H1 (cell line): ENCODE data around the gene DNAJA3. TPM values are rescaled to one million over a fixed set of nuclear protein-coding genes. Genes with fewer than 3 reads are reported as not detected.

Source experiments
- CTCF ChIA-PET: fragments of 300-600 bp; sonication (Branson Sonifier 250); formaldehyde crosslinking; loops from one replicate; lab custom pipeline; 2021; ENCODE audit not compliant: partially characterized antibody; lab: Charles Lee
- POLR2A ChIA-PET: fragments of 300-600 bp; sonication (Branson Sonifier 250); formaldehyde crosslinking; loops from one replicate; lab custom pipeline; 2021; ENCODE audit warnings: inconsistent platforms; ENCODE audit not compliant: partially characterized antibody; lab: Charles Lee
- DNase-seq, 2 experiments: peaks; one replicate each; pipeline versions ENCODE4 v3.0.0 to v3.0.0-alpha.2; 2010 to 2022; ENCODE audit warnings: low spot score in 2 of 2, low read depth in 1 of 2, mixed read lengths in 1 of 2
- FAIRE-seq: peaks from 2 replicates; lab custom pipeline; 2011; peaks lifted over from hg19 to GRCh38; lab: Jason Lieb, UNC
- H2AFZ ChIP-seq: 2 replicates; pipeline ENCODE4 v1.8.1; 2012; ENCODE audit warnings: low read length, inconsistent platforms
- H2AK5ac ChIP-seq: 2 replicates; pipeline ENCODE4 v1.6.1; 2013; ENCODE audit warnings: low read depth, low read length
- H2BK120ac ChIP-seq: replicated peaks from 2 replicates; pipeline ENCODE3; 2013; ENCODE audit warnings: low read depth, low read length, inconsistent platforms
- H2BK12ac ChIP-seq: 2 replicates; pipeline ENCODE4 v1.6.1; 2013; ENCODE audit warnings: low read depth, low read length
- H2BK15ac ChIP-seq: 2 replicates; pipeline ENCODE4 v1.6.1; 2013; ENCODE audit warnings: low read length
- H2BK20ac ChIP-seq: 2 replicates; pipeline ENCODE4 v1.6.1; 2013; ENCODE audit warnings: low read length
- H2BK5ac ChIP-seq: 2 replicates; pipeline ENCODE4 v1.6.1; 2013; ENCODE audit warnings: low read depth, low read length
- H3K14ac ChIP-seq: 2 replicates; pipeline ENCODE4 v1.6.1; 2013; ENCODE audit warnings: inconsistent platforms; ENCODE audit not compliant: insufficient read length
- H3K18ac ChIP-seq: 2 replicates; pipeline ENCODE4 v1.6.1; 2013; ENCODE audit warnings: low read length; ENCODE audit errors: extremely low read depth
- H3K23ac ChIP-seq: 2 replicates; pipeline ENCODE4 v1.6.1; 2013; ENCODE audit warnings: inconsistent platforms; ENCODE audit not compliant: insufficient read length
- H3K23me2 ChIP-seq: 2 replicates; pipeline ENCODE4 v1.6.1; 2013; ENCODE audit warnings: low read depth, low read length
- H3K27ac ChIP-seq: 2 replicates; pipeline ENCODE4 v1.6.1; 2011; ENCODE audit warnings: low read depth, low read length, inconsistent platforms
- H3K27me3 ChIP-seq, 4 experiments: replicated peaks in 1 of 4; 1 replicate in 1 of 4; 2 replicates in 3 of 4; pipeline versions ENCODE4 v1.6.1 to v1.8.1; 2011 to 2013; ENCODE audit warnings: low read length in 3 of 4, mild to moderate bottlenecking in 3 of 4, inconsistent platforms in 2 of 4, mixed read lengths in 2 of 4, moderate library complexity in 1 of 4; ENCODE audit not compliant: control insufficient read depth in 3 of 4, insufficient read depth in 3 of 4; ENCODE audit errors: extremely low read depth in 1 of 4
- H3K36me3 ChIP-seq, 4 experiments: 2 replicates each; pipeline versions ENCODE4 v1.6.1 to v1.8.1; 2011 to 2013; ENCODE audit warnings: mild to moderate bottlenecking in 4 of 4, low read length in 3 of 4, moderate library complexity in 2 of 4, control low read depth in 1 of 4, inconsistent platforms in 1 of 4; ENCODE audit not compliant: insufficient read depth in 4 of 4, control insufficient read depth in 2 of 4
- H3K4ac ChIP-seq: replicated peaks from 2 replicates; pipeline ENCODE3; 2013; ENCODE audit warnings: low read length, low read depth, mixed read lengths, inconsistent platforms; ENCODE audit not compliant: insufficient read length
- H3K4me1 ChIP-seq, 4 experiments: replicated peaks in 1 of 4; 1 replicate in 1 of 4; 2 replicates in 3 of 4; pipeline versions ENCODE4 v1.6.1 to v1.8.1; 2011 to 2013; ENCODE audit warnings: low read length in 3 of 4, inconsistent platforms in 2 of 4, mixed read lengths in 1 of 4; ENCODE audit not compliant: insufficient read depth in 4 of 4, control insufficient read depth in 3 of 4
- H3K4me2 ChIP-seq, 2 experiments: 2 replicates each; pipeline versions ENCODE4 v1.6.1 to v1.8.1; 2011 to 2013; ENCODE audit warnings: low read depth in 2 of 2, low read length in 2 of 2, control low read depth in 1 of 2, inconsistent platforms in 1 of 2, mild to moderate bottlenecking in 1 of 2; ENCODE audit not compliant: insufficient read depth in 1 of 2
- H3K4me3 ChIP-seq, 4 experiments: fragments of 200-600, 300-600 bp in 1 of 4; sonication (generic), shearing (Covaris generic), sonication (Bioruptor Twin) in 1 of 4; 2 replicates each; pipeline versions ENCODE4 v1.5.1 to v1.8.1; 2011 to 2016; ENCODE audit warnings: low read length in 4 of 4, low read depth in 3 of 4, control low read depth in 2 of 4, inconsistent platforms in 2 of 4, mild to moderate bottlenecking in 2 of 4, mixed read lengths in 1 of 4, moderate library complexity in 1 of 4; ENCODE audit not compliant: insufficient read depth in 2 of 4; ENCODE audit errors: extremely low read depth in 1 of 4
- H3K56ac ChIP-seq: replicated peaks from 2 replicates; pipeline ENCODE3; 2013; ENCODE audit warnings: low read depth, mild to moderate bottlenecking, mixed read lengths, low read length, inconsistent platforms; ENCODE audit not compliant: insufficient read length
- H3K79me1 ChIP-seq: 2 replicates; pipeline ENCODE4 v1.6.1; 2013; ENCODE audit warnings: low read depth, low read length, control low read depth
- H3K79me2 ChIP-seq, 2 experiments: 2 replicates each; pipeline versions ENCODE4 v1.6.1 to v1.8.1; 2012 to 2013; ENCODE audit warnings: low read length in 2 of 2, mild to moderate bottlenecking in 2 of 2, inconsistent platforms in 1 of 2; ENCODE audit not compliant: insufficient read depth in 2 of 2, control insufficient read depth in 1 of 2
- H3K9ac ChIP-seq, 4 experiments: replicated peaks in 1 of 4; 1 replicate in 1 of 4; 2 replicates in 3 of 4; pipeline versions ENCODE4 v1.6.1 to v1.8.1; 2011 to 2013; ENCODE audit warnings: low read depth in 3 of 4, low read length in 3 of 4, control low read depth in 2 of 4, mild to moderate bottlenecking in 2 of 4, moderate library complexity in 2 of 4, inconsistent platforms in 1 of 4; ENCODE audit errors: extremely low read depth in 1 of 4
- H3K9me3 ChIP-seq, 2 experiments: 2 replicates each; pipeline versions ENCODE4 v1.6.1 to v1.8.1; 2012 to 2013; ENCODE audit warnings: mild to moderate bottlenecking in 2 of 2, moderate library complexity in 2 of 2, control low read depth in 1 of 2, inconsistent platforms in 1 of 2, low read depth in 1 of 2, low read length in 1 of 2, mixed read lengths in 1 of 2; ENCODE audit not compliant: insufficient read depth in 2 of 2
- H4K20me1 ChIP-seq, 2 experiments: replicated peaks in 1 of 2; 2 replicates each; pipeline versions ENCODE3 to v1.8.1; 2011 to 2013; ENCODE audit warnings: inconsistent platforms in 2 of 2, low read length in 2 of 2, mild to moderate bottlenecking in 1 of 2; ENCODE audit not compliant: insufficient read depth in 2 of 2, control insufficient read depth in 1 of 2
- H4K5ac ChIP-seq: 2 replicates; pipeline ENCODE4 v1.6.1; 2013; ENCODE audit warnings: low read length, low read depth, mixed read lengths, inconsistent platforms; ENCODE audit not compliant: insufficient read length
- H4K8ac ChIP-seq: 2 replicates; pipeline ENCODE4 v1.8.0; 2013; ENCODE audit warnings: mild to moderate bottlenecking, moderate library complexity, low read length, inconsistent platforms; ENCODE audit not compliant: insufficient read depth; ENCODE audit errors: extremely low read depth
- H4K91ac ChIP-seq: replicated peaks from 2 replicates; pipeline ENCODE3; 2013; ENCODE audit warnings: low read length, mixed read lengths, inconsistent platforms; ENCODE audit not compliant: insufficient read length
- CHD2 ChIP-seq: IDR thresholded peaks from 2 replicates; pipeline ENCODE4 v1.6.1; 2012; ENCODE audit warnings: low read length, improper control_type of control experiment
- CREB1 ChIP-seq: IDR thresholded peaks from 2 replicates; pipeline ENCODE4 v1.6.1; 2012; ENCODE audit warnings: inconsistent platforms
- FOSL1 ChIP-seq: IDR thresholded peaks from 2 replicates; pipeline ENCODE4 v1.6.1; 2011; ENCODE audit warnings: mild to moderate bottlenecking, low read depth, low read length, moderate library complexity; ENCODE audit not compliant: insufficient read depth
- RFX5 ChIP-seq: IDR thresholded peaks from 2 replicates; pipeline ENCODE4 v1.6.1; 2011; ENCODE audit warnings: low read depth, low read length, improper control_type of control experiment, borderline replicate concordance
- RXRA ChIP-seq: IDR thresholded peaks from 2 replicates; pipeline ENCODE4 v1.6.1; 2011; ENCODE audit warnings: low read depth, mild to moderate bottlenecking, low read length, moderate library complexity; ENCODE audit not compliant: insufficient read depth
- WGBS, 2 experiments: shearing (Covaris generic) in 1 of 2; methylation state at CpG; one replicate each; pipeline versions ENCODE4 v1.1.6 to v1.1.7; 2013 to 2015; ENCODE audit warnings: low lambda C conversion rate in 2 of 2, mixed read lengths in 2 of 2, inconsistent platforms in 1 of 2, low coverage in 1 of 2, missing lambda C conversion rate in 1 of 2; ENCODE audit not compliant: insufficient replicate concordance in 2 of 2, insufficient coverage in 1 of 2, insufficient read length in 1 of 2; ENCODE audit errors: extremely low coverage in 1 of 2, missing lambda C conversion rate in 1 of 2; 5-methylcytosine and 5-hydroxymethylcytosine counted together
- polyA plus RNA-seq, 7 experiments: library from polyadenylated mRNA; depleted of rRNA in 3 of 7; stranded (reverse) in 5 of 7; unstranded in 2 of 7; fragments of >200 nt in 5 of 7; fragments of 200-250 nt in 2 of 7; gene quantifications; 1 replicate in 5 of 7; 2 replicates in 1 of 7; 4 replicates in 1 of 7; pipeline versions ENCODE4 v1.2.1 to v1.2.3, GENCODE V29; 2011 to 2013; ENCODE audit warnings: missing spikeins in 2 of 7, mixed read lengths in 2 of 7
- total RNA-seq: library from RNA; stranded (reverse); fragmentation: NEBNext Ultra II Directional; extraction: Animal tissue kit (Norgen Biotek cat#: 25700); gene quantifications from 2 replicates; pipeline ENCODE4 v1.2.1, GENCODE V29; 2021

Gene DNAJA3
- total and polyA plus RNA-seq, 2 of the 8 experiments (the other 6 are each of a cell fraction or from before 2014, with no cell fraction given) = 37.3 to 59.1 TPM

- Histone ChIP-seq H3K79me2 (no peaks in the 10 kb centered on the region; a peak in 1 of 4 replicates), H3K4me3 (no peak overlapping the region), H3K23ac (no peak overlapping the region), H2BK12ac (no peak overlapping the region; the same call in 1 of the 2 replicates), H4K91ac (no peak overlapping the region), H3K18ac (no peak overlapping the region), H3K27me3 (no peaks in the 10 kb centered on the region), H2BK20ac (no peak overlapping the region), H3K36me3 (peaks cover 0 to 18% (median 2%) of the 10 kb centered on the region in 4 experiments; a peak in 4 of 8 replicates), H3K4me1 (peaks cover 0 to 22% (median 19%) of the 10 kb centered on the region in 4 experiments; a peak in 5 of 7 replicates), H3K4ac (no peak overlapping the region), H2AK5ac (no peak overlapping the region), H4K8ac (no peak overlapping the region), H3K79me1 (0 out of 2 replicates have a peak, but pooled peaks cover 3% of the 10 kb centered on the region), H2BK5ac (peak overlapping the region; percentile 60; the same call in 1 of the 2 replicates), H2BK15ac (no peak overlapping the region), H3K9me3 (no peaks in the 10 kb centered on the region), H3K27ac (no peak overlapping the region; the same call in 1 of the 2 replicates), H4K5ac (no peak overlapping the region), H3K56ac (no peak overlapping the region), H3K9ac (no peak overlapping the region), H3K14ac (no peak overlapping the region), H3K4me2 (no peak overlapping the region), H2BK120ac (no peak overlapping the region), H2AFZ (no peak overlapping the region), H4K20me1 (peaks cover 5 to 18% of the 10 kb centered on the region in 2 experiments), H3K23me2 (no peaks in the 10 kb centered on the region)
- POLR2A ChIA-PET = interaction anchor here (0.9 to 11.9 kb wide), 9 partner anchors 4 to 44 kb away, joined by 3 to 223 read pairs (median 5); partner anchors contain the start of gene VASN
- no peak for DNase-seq
- no peak for FAIRE-seq
- 95% methylated on average over 47 of the region's 55 CpGs; no CpG with 5 or more reads in 1 of the 2 experiments for WGBS, 2 experiments
- CTCF ChIA-PET = interaction anchor here (1.0 to 24.8 kb wide), 7 partner anchors 9 to 120 kb away, joined by 3 to 659 read pairs (median 5); no protein-coding TSS in a partner anchor
- no peak for TF ChIP-seq CREB1
- TF ChIP-seq CHD2 = no peak
- TF ChIP-seq FOSL1 = no peak
- no peak for TF ChIP-seq RXRA
- TF ChIP-seq RFX5 = no peak
Measured at GRCh38 chr16:4381935-4382794, 43.5 kb upstream of the DNAJA3 start.
